ENCODE results near the gene PCNX3.

DNA sequence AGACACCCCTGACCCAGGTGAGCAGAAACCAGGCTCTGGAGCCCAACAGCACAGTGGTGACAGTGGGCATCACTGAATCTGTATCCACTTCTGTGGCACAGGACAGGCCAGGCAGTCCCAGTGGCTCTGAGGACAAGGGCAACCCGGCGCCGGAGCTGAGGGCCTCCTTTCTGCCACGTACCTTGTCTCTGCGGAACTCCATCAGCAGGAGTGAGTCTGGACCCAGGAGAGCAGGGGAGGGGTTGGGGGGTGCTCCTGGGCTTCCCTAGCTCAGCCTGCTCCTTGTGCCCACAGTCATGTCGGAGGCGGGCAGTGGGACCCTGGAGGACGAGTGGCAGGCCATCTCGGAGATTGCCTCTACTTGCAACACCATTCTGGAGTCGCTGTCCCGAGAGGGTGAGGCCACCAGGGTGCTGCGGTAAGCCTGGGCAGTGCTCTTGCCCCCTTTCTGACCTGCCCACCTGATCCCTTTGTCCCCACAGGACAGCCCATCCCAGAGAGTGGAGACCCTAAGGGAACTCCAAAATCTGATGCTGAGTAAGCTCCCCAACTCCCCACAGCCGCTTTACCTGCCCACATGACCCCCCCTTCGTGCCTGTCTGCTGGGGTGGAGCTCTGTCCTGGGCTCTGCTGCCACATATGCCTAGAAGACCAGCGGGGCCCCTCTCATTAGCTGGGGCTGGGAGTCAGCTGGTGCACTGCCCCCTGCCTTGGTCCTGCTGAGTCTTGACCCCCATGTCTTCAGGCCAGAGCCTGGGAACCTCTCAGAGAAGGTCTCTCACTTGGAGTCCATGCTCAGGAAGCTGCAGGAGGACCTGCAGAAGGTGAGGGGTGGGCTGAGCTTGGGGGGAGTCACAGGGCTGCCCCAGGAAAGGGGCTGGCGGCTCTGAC lies 34.3 kb downstream of the PCNX3 start:
- TF ChIP-seq, protein P1, sequence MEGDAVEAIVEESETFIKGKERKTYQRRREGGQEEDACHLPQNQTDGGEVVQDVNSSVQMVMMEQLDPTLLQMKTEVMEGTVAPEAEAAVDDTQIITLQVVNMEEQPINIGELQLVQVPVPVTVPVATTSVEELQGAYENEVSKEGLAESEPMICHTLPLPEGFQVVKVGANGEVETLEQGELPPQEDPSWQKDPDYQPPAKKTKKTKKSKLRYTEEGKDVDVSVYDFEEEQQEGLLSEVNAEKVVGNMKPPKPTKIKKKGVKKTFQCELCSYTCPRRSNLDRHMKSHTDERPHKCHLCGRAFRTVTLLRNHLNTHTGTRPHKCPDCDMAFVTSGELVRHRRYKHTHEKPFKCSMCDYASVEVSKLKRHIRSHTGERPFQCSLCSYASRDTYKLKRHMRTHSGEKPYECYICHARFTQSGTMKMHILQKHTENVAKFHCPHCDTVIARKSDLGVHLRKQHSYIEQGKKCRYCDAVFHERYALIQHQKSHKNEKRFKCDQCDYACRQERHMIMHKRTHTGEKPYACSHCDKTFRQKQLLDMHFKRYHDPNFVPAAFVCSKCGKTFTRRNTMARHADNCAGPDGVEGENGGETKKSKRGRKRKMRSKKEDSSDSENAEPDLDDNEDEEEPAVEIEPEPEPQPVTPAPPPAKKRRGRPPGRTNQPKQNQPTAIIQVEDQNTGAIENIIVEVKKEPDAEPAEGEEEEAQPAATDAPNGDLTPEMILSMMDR (IDR thresholded peaks at IDR 0.05), result no peak
- TF ChIP-seq POLR2A (IDR thresholded peaks at IDR 0.05), result no peak
